CD14-positive monocyte (primary cell): ENCODE data around the gene CISH. TPM values are rescaled to one million over a fixed set of nuclear protein-coding genes. Genes with fewer than 3 reads are reported as not detected.

Source experiments
- DNase-seq, 3 donors: peaks; one replicate each; pipeline ENCODE4 v3.0.0-alpha.2; 2011 to 2022
- H2AFZ ChIP-seq: 2 replicates; pipeline ENCODE4 v1.6.0; 2012; ENCODE audit warnings: mild to moderate bottlenecking, low read depth, low read length, inconsistent platforms; ENCODE audit not compliant: insufficient read depth, poor library complexity, severe bottlenecking
- H3K27ac ChIP-seq, 2 donors: 1 replicate in 1 of 2; 2 replicates in 1 of 2; pipeline ENCODE4 v1.5.1; 2012 to 2013; ENCODE audit warnings: low read length in 2 of 2, control low read depth in 1 of 2, inconsistent platforms in 1 of 2, low read depth in 1 of 2, mild to moderate bottlenecking in 1 of 2
- H3K27me3 ChIP-seq, 2 donors: one replicate each; pipeline versions ENCODE4 v1.6.0 to v1.6.1; 2011 to 2013; ENCODE audit warnings: low read length in 2 of 2; ENCODE audit not compliant: control insufficient read depth in 2 of 2, insufficient read depth in 2 of 2
- H3K36me3 ChIP-seq, 2 donors: replicated peaks in 1 of 2; 1 replicate in 1 of 2; 2 replicates in 1 of 2; pipeline versions ENCODE4 v1.5.1 to v1.6.1; 2012 to 2013; ENCODE audit warnings: low read length in 2 of 2, control low read depth in 1 of 2, inconsistent platforms in 1 of 2, mild to moderate bottlenecking in 1 of 2; ENCODE audit not compliant: insufficient read depth in 2 of 2, control insufficient read depth in 1 of 2
- H3K4me1 ChIP-seq, 2 donors: 1 replicate in 1 of 2; 2 replicates in 1 of 2; pipeline versions ENCODE4 v1.5.1 to v1.6.1; 2012 to 2013; ENCODE audit warnings: low read length in 2 of 2, control low read depth in 1 of 2, inconsistent platforms in 1 of 2, mild to moderate bottlenecking in 1 of 2, moderate library complexity in 1 of 2; ENCODE audit not compliant: insufficient read depth in 2 of 2, control insufficient read depth in 1 of 2
- H3K4me2 ChIP-seq: replicated peaks from 2 replicates; pipeline ENCODE3; 2012; ENCODE audit warnings: low read length, moderate library complexity, mild to moderate bottlenecking; ENCODE audit not compliant: poor library complexity, severe bottlenecking; ENCODE audit errors: extremely low read depth
- H3K4me3 ChIP-seq, 3 experiments: fragments of 200-600 bp in 1 of 3; sonication (generic) in 1 of 3; replicated peaks in 1 of 3; 1 replicate in 2 of 3; 2 replicates in 1 of 3; pipeline ENCODE4 v1.5.1; 2011 to 2013; ENCODE audit warnings: low read length in 3 of 3, mild to moderate bottlenecking in 3 of 3, control low read depth in 2 of 3, low read depth in 2 of 3, inconsistent platforms in 1 of 3, moderate library complexity in 1 of 3
- H3K79me2 ChIP-seq: 2 replicates; pipeline ENCODE4 v1.6.0; 2012; ENCODE audit warnings: mild to moderate bottlenecking, control low read depth, inconsistent platforms, low read length, moderate library complexity; ENCODE audit not compliant: insufficient read depth
- H3K9ac ChIP-seq: 2 replicates; pipeline ENCODE4 v1.6.0; 2017; ENCODE audit warnings: low read length, mild to moderate bottlenecking; ENCODE audit not compliant: insufficient read depth, poor library complexity, severe bottlenecking
- H3K9me3 ChIP-seq, 2 donors: replicated peaks in 1 of 2; 1 replicate in 1 of 2; 2 replicates in 1 of 2; pipeline versions ENCODE4 v1.5.1 to v1.6.1; 2012 to 2013; ENCODE audit warnings: low read length in 2 of 2, control low read depth in 1 of 2; ENCODE audit not compliant: control insufficient read depth in 1 of 2, insufficient read depth in 1 of 2
- H4K20me1 ChIP-seq: 2 replicates; pipeline ENCODE4 v1.6.0; 2012; ENCODE audit warnings: mild to moderate bottlenecking, low read length, control low read depth, moderate library complexity; ENCODE audit not compliant: insufficient read depth
- H3K27ac Mint-ChIP-seq, 7 donors: one replicate each; pipeline ENCODE4 v1.8.0; 2020; ENCODE audit warnings: mild to moderate bottlenecking in 7 of 7, mixed read lengths in 7 of 7, moderate library complexity in 6 of 7, inconsistent platforms in 2 of 7
- H3K27me3 Mint-ChIP-seq, 3 donors: one replicate each; pipeline ENCODE4 v1.8.0; 2021 to 2022; ENCODE audit warnings: low read depth in 3 of 3, mild to moderate bottlenecking in 3 of 3, mixed read lengths in 3 of 3, moderate library complexity in 3 of 3, inconsistent platforms in 1 of 3
- H3K36me3 Mint-ChIP-seq, 2 donors: one replicate each; pipeline ENCODE4 v1.8.0; 2020; ENCODE audit warnings: mixed read lengths in 2 of 2, inconsistent platforms in 1 of 2, mild to moderate bottlenecking in 1 of 2
- H3K4me1 Mint-ChIP-seq: one replicate; pipeline ENCODE4 v1.8.0; 2020; ENCODE audit warnings: mild to moderate bottlenecking, mixed read lengths
- H3K4me3 Mint-ChIP-seq, 2 donors: one replicate each; pipeline ENCODE4 v1.8.0; 2020; ENCODE audit warnings: mild to moderate bottlenecking in 2 of 2, mixed read lengths in 2 of 2, moderate library complexity in 1 of 2
- H3K9me3 Mint-ChIP-seq, 7 donors: one replicate each; pipeline ENCODE4 v1.8.0; 2020 to 2022; ENCODE audit warnings: mixed read lengths in 7 of 7, mild to moderate bottlenecking in 6 of 7, moderate library complexity in 6 of 7, inconsistent platforms in 2 of 7
- WGBS: methylation state at CpG from one replicate; pipeline ENCODE4 v1.1.5; 2013; ENCODE audit warnings: missing lambda C conversion rate; ENCODE audit not compliant: insufficient coverage; 5-methylcytosine and 5-hydroxymethylcytosine counted together
- intact Hi-C, 2 donors: fragments of 100-400 bp; cut with micrococcal nuclease; formaldehyde crosslinking; loops; one replicate each; pipeline versions ENCODE4 v1.15.0 to v1.15.1; 2023
- polyA plus RNA-seq, 3 donors: library from polyadenylated mRNA; depleted of rRNA in 1 of 3; unstranded in 2 of 3; stranded (reverse) in 1 of 3; fragments of 300-500 nt in 2 of 3; fragments of >200 nt in 1 of 3; fragmentation: Illumina TruSeq in 2 of 3; gene quantifications; 1 replicate in 2 of 3; 2 replicates in 1 of 3; pipeline ENCODE4 v1.2.3, GENCODE V29; 2012 to 2021
- TF ChIP-seq, protein P1 (sequence below): fragments of 200-600 bp; IDR thresholded peaks from one replicate; pipeline ENCODE4 v1.8.0; 2022; ENCODE audit warnings: antibody characterized with exemption, mild to moderate bottlenecking

The CISH gene
- polyA plus RNA-seq, 3 donors = 2.9 to 20.1 (median 6.2) TPM

DNA sequence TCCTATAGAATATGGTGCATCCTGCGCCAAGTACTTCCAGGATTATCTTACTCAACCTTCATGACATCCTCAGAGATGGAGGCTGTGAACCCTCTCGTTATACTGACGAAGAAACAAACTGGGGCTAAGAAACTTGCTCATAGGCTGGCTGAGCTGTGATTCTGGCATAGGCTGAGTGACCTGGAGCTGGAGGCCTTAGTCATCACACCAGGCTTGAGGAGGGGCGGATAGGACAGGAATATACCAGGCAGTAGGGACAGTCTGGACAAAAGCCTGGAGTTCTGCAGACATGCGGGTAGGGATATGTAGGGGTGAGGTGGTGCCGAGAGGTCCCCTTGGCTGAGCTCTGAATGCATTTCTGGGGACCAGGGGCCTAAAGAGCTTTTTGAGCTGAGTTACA is 24.2 kb downstream of the CISH start:
- H3K9ac ChIP-seq = no peak overlapping the region
- WGBS = 100% methylated on average over 4 of the region's 6 CpGs
- TF ChIP-seq, protein P1, sequence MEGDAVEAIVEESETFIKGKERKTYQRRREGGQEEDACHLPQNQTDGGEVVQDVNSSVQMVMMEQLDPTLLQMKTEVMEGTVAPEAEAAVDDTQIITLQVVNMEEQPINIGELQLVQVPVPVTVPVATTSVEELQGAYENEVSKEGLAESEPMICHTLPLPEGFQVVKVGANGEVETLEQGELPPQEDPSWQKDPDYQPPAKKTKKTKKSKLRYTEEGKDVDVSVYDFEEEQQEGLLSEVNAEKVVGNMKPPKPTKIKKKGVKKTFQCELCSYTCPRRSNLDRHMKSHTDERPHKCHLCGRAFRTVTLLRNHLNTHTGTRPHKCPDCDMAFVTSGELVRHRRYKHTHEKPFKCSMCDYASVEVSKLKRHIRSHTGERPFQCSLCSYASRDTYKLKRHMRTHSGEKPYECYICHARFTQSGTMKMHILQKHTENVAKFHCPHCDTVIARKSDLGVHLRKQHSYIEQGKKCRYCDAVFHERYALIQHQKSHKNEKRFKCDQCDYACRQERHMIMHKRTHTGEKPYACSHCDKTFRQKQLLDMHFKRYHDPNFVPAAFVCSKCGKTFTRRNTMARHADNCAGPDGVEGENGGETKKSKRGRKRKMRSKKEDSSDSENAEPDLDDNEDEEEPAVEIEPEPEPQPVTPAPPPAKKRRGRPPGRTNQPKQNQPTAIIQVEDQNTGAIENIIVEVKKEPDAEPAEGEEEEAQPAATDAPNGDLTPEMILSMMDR = no peak
- intact Hi-C loops = no loop called here
- H3K79me2 ChIP-seq = no peaks in the 10 kb centered on the region
- H3K27ac Mint-ChIP-seq = no peak overlapping the region
- H3K4me1 ChIP-seq = peaks cover 49 to 56% of the 10 kb centered on the region in 2 donors
- peaks cover 0 to 1% (median 0%) of the 10 kb centered on the region in 7 donors for H3K9me3 Mint-ChIP-seq
- peaks cover 13 to 21% of the 10 kb centered on the region in 2 donors for H3K36me3 Mint-ChIP-seq
- H2AFZ ChIP-seq = no peak overlapping the region
- no peak overlapping the region for H3K27ac ChIP-seq
- H4K20me1 ChIP-seq = no peaks in the 10 kb centered on the region
- H3K27me3 Mint-ChIP-seq = peaks cover 0 to 2% (median 0%) of the 10 kb centered on the region in 3 donors
- H3K4me1 Mint-ChIP-seq = peaks cover 46% of the 10 kb centered on the region
- H3K36me3 ChIP-seq = peaks cover 2 to 7% of the 10 kb centered on the region in 2 donors
- H3K9me3 ChIP-seq = no peaks in the 10 kb centered on the region
- no peak overlapping the region for H3K4me2 ChIP-seq
- no peak for DNase-seq
- no peak overlapping the region for H3K4me3 ChIP-seq
- no peak overlapping the region for H3K4me3 Mint-ChIP-seq
- H3K27me3 ChIP-seq = no peaks in the 10 kb centered on the region

DNA sequence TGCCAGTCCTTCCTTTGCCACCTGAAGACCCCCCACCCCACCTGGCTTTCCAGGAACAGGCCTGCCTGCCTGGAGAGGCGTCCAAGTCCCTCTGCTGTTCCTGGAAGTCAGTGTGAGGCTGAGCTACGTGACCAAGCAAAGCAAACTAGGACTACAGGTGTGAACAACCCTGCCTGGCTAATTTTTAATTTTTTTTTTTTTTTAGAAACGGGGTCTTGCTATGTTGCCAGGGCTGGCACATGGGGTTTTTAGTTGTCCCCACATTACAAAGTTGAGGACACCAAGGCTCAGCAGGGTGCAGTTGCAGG is 24.9 kb downstream of the CISH start:
- DNase-seq = no peak
- Mint-ChIP-seq H3K36me3 (peaks cover 16 to 27% of the 10 kb centered on the region in 2 donors), H3K27ac (peak overlapping the region in 2 of 7 donors; percentile 20 to 28), H3K4me3 (no peak overlapping the region), H3K9me3 (peaks cover 0 to 1% (median 0%) of the 10 kb centered on the region in 7 donors), H3K27me3 (peaks cover 0 to under 1% (median 0%) of the 10 kb centered on the region in 3 donors), H3K4me1 (peaks cover 40% of the 10 kb centered on the region)
- Histone ChIP-seq H3K4me1 (peaks cover 42 to 50% of the 10 kb centered on the region in 2 donors), H3K27me3 (no peaks in the 10 kb centered on the region), H2AFZ (no peak overlapping the region), H3K36me3 (peaks cover 2 to 7% of the 10 kb centered on the region in 2 donors), H3K79me2 (no peaks in the 10 kb centered on the region), H3K27ac (no peak overlapping the region), H3K9ac (no peak overlapping the region), H4K20me1 (no peaks in the 10 kb centered on the region), H3K4me3 (no peak overlapping the region), H3K9me3 (no peaks in the 10 kb centered on the region), H3K4me2 (no peak overlapping the region)
- intact Hi-C loops = no loop called here
- TF ChIP-seq, protein P1 = no peak
- WGBS = no CpG with 5 or more reads among the region's 3 CpGs
